ENCODE data around the gene FAM89B.
A peak's percentile ranks its signal among the peaks of the same experiment; 100 is the strongest.
"Not testable (repeated sequence)": the region's sequence is repeated elsewhere in the genome, so short reads cannot be mapped to it uniquely, and the experiment has no call there.

The FAM89B gene

DNA sequence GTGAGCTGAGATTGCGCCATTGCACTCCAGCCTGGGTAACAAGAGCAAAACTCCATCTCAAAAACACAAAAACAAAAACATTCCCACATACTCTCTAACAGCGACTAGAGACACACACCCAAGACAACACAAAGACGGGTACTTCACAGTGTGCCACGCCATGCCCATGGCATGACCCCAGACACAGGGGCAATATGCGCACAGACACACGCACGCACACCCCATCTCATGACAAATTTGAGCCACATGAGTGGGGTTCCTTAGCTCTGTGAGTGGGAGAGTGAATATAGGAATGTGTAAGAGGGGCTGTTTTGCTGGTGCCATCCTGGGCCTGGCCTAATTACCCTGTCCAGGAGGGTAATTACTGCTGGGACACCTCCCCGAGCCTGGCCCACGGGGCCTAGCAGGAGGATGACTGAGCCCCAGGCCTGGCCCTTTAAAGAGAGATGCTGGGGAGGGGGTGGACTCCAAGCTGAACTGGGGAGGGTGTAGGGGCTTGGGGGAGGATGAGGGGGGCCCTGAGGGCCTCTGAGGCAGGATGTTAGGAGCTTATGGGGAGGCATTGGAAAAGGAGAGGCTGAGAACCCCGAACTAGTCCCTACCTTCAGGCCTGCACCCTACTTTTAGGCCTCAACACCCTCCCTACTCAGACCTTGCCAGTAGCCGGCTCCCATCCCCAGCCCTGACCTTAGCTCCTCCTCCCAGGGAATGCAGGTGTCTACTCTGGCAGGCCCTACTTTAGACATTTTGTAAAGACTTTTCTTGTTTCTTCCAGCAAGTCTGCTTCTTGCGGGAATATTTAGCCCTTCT lies 15.7 kb upstream of the FAM89B start:
- no peak for DNase-seq (ENCODE audit: low read depth in 3 of 3)

DNA sequence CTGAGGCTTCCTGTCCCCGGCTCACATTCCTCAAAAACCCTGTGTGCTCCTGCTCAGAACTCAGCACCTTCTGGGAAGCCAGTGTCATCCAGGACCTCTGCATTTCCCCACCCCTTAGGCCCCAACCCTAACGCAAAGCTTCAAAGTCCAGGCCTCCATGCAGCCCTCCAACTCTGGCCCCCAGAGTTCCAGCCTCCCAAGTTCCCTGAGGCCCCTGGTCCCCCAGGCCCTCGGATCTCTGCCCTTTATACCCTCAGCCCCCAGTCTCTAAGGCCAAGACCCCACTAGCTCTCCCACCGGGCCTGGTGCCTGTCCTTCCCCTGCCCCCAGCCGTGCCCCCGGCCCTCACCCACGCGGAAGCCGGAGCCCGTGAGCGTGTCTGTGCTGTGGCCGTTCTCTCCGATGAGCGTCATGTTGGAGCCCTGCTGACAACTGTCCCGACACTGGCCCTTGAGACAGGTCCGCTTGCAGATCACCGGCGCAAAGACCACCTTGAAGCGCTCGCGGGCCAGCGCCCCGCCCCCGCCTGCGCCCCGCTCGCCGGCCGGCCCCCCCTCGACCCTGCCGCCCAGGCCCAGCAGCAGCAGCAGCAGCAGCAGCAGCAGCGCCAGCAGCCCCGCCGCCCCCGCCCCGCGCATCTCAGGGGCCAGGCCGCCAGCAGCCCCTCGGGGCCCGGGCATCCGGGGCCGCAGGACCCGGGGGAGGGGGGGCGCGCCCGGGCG lies 14.9 kb upstream of the FAM89B start:
- DNase-seq (ENCODE audit: low read depth in 3 of 3): no peak

DNA sequence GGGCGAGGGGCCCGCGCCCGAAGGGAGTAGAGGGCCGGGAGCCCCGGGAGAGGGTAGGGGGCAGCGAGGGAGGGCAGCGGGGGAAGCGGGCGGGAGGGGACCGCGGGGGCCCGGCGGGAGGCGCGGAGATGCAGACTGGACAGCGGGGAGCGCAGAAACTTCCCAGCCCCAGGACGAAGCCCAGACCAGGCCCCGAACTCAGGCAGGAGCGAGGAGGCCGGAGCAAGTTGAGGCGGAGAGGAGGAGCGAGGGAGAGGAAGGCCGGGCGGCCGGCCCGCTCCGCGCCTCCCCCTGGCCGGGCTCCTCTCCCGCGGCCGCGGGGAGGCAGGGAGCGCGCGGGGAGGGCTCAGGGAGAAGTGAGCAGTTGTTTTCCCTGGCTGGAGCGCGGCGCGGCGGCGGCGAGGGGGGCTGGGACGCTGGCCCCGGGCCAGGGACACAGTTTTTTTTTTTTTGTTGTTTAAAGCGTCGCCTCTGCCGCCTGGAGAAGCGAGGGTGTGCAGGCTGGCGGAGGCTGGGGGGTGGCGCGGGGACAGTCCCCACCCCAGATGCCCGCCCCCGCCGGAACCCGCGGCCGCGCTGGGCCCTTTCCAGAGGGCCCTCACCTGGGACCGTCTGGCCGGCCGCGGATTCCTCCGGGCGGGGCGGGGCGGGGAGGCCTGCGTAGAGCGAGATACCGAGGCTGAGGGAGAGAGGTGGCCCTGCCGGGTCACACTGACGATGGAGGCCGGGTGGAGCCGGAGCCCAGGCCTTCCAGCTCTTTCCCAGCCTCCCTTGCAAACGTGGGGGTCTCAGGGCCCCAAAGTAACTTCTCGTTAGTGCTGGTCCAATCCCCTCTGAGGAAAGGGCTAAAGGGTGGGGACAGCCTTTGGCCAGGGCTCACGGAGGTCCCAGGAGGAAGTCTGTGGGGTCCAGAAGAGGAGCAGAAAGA lies 14.1 kb upstream of the FAM89B start, which contains the start of gene LTBP3:
LTBP3 (minus strand) TSS at position 358 of the 928 bp plus-strand sequence. CDS start 400 bp downstream, outside the sequence.
- no peak for DNase-seq (ENCODE audit: low read depth in 3 of 3)

DNA sequence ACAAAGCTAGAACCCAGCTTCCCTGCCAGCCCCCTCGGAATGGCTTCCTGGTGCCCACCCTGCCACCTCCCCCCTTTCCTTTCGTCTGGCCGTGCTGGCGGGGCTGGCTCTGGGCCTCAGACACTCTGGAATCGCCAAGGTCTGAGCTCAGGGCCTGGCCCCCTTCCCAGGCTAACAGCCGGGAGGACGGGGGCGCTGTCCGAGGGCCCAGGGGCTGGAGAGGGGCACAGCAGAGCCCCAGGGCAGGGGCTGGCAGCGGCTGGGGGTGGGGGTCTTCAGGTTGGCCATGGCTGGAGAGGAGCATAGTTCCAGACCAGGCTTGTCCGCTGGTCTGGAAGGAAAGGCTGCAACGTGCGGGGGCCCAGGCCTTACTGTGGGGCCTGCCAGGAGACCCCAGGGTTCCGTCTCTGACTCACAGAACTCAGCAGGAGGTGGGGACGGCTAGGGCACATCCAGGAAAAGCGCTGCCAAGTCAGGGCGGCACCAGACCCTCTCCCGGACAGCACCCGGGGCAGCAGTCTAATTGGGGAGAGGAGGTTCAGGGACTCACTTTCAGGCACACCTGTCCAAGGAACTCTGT lies 13.3 kb upstream of the FAM89B start:
- DNase-seq (ENCODE audit: low read depth in 3 of 3): no peak

DNA sequence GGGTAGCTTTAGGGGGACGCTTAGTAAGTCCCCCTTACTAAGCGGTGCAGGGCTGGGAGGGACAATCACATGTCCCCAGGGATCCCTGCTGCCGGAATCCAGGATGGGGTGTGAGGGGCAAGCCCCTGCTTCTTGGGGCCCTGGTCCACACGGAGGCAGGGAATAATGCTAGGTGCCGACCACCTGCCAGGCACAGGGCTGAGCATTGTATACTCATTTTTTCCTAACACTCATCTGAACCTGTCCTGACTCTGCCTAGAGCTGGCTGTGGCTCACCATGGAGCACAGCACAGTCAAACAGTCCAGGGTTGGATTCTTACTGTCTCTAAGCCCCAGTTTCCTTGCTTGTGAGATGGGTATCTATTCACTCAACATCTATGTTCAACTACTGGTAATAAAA lies 12.8 kb upstream of the FAM89B start:
- no peak for DNase-seq (ENCODE audit: low read depth in 3 of 3)

DNA sequence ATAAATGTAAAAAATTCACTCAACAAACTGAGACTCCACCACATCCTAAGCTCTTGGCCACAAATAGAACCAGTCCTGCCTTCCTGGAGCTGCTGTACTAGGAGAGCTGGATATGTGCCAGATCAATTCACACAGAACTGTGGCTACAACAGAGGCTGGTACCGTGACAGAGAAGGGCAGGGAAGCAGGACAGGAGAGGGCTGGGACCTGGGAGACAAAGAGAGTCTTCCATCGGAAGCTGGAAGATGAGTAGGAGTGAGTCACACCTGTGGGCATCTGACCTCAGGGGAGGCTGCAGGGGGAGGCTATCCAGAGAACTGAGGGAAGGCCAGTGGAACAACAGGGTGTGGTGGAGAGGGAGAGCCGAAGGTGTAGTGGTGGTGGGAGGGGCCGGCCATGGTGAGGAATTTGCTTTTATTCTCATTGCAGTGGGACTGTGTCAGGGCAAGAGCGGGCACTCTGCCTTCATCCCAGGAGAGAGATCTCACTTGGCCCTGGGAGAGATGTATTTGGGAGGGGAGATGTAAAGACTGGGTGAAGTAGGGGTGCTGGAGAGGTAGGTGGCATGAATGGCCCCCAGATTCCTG lies 12.3 kb upstream of the FAM89B start:
- DNase-seq (ENCODE audit: low read depth in 3 of 3): no peak

DNA sequence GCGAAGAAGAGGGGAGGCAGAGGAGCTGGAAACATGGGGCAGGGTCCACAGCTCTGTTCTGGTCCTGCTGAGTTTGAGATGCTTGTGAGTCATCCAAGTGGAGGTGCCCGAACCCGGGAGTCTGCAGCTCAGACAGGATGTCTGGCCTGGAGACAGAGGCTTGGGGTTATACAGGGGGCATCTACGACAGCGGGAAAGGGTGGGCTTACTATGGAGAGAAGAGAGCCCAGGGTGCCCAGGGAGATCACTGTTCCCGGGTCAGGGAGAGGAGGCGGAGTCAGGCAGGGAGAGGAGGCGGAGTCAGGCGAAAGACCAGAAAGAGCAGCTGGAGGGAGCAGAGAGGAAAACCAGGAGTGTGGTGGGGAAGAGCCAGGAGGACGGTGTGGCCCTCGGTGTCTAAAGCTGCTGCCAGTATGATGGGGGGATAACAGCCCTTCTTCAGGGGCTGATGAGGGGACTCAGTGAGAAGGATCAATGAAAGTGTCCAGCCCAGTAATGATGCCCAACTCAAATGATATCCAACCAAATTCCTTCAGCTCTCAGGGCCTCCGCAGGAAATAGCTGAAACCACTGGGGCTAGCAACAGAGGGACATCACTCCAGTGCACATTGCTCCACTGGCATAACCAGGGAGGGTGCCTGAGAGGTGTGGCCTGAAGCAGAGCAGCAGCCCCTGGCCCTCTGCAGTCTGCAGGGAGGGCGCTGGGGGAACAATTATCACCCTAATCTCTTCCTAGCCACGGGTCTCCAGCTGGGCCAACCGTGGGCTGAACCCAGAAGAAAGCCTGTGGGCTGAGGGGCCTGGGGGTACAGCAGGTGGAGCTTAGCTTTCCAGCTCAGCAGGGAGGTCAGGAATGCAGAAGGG lies 11.6 kb upstream of the FAM89B start:
- DNase-seq (ENCODE audit: low read depth in 3 of 3): no peak

DNA sequence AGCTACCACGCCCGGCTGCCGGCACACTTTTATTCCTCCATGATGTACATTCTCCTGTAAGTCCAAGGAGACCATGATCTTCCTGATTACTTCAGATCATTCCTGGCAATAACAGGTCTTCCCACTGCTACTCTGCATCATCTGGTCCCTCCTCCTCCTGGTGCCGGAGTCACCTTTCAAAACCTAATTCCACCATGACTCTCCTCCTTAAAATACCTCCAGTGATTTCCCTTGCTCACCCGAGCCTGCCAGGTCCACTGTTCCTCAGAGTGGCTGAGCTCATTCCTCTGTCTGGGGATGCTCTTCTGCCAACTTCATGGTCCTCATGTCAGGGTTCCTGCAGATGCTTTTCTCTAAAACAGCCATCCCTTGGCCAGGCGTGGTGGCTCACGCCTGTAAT lies 10.3 kb upstream of the FAM89B start:
- DNase-seq (ENCODE audit: low read depth in 3 of 3): no peak

DNA sequence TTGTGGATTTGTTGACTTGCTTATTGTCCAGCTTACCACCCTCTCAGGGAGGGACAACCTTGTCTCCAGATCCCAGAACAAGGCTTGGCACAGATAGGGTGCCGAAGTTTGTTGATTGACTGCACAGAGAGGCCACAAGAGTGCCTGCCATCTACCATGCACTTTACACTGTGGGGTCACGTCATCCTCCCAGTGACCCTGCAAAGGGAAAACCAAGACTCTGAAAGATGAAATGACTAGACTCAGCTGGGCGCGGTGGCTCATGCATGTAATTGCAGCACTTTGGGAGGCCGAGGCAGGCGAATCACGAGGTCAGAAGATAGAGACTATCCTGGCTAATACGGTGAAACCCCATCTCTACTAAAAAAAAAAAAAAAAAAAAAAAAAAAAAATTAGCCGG lies 9.6 kb upstream of the FAM89B start:
- DNase-seq (ENCODE audit: low read depth in 3 of 3): no peak

DNA sequence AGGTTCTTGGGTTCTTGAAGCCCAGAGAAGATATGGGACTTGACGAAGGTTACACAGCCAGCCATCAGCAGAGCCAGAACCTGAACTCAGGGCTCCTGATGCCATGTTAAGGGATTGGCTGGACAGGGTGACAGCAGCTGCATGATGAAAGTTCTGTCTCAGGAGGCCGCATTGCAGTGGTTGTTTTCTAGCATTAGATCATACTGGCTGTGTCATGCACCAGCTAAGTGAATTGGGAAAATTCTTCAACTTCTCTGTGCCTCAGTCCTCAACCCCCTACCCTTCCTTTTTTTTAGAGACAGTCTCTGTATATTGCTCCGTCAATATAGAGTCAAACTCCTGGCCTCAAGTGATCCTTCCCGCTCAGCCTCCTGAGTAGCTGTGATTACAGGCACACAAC lies 8.7 kb upstream of the FAM89B start:
- no peak for DNase-seq (ENCODE audit: low read depth in 3 of 3)

DNA sequence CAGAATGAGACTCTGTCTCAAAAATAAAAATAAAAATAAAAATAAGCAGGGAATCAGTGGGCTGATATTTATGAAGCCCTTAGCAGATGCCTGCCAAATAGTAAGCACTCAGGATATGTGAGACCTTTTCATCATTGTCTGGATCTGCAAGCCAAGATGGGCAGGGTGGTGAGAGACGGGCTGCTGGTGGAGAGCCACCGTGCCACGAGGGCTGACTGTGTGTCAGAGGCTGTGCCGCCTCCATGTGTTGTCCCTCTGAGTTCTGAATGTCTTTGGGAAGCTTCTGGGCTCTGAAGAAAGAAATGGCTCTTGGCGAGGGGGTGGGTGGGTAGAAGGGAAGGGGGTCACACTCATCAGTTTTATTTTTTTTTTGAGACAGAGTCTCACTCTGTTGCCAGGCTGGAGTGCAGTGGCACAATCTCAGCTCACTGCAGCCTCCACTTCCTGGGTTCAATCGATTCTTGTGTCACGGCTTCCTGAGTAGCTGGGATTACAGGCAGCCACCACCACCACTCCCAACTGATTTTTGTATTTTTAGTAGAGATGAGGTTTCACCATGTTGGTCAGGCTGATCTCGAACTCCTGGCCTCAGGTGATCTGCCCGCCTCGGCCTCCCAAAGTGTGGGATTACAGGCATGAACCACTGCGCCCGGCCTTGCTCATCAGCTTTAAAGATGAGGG lies 7.3 kb upstream of the FAM89B start:
- not testable (repeated sequence) for DNase-seq (ENCODE audit: low read depth in 3 of 3)

DNA sequence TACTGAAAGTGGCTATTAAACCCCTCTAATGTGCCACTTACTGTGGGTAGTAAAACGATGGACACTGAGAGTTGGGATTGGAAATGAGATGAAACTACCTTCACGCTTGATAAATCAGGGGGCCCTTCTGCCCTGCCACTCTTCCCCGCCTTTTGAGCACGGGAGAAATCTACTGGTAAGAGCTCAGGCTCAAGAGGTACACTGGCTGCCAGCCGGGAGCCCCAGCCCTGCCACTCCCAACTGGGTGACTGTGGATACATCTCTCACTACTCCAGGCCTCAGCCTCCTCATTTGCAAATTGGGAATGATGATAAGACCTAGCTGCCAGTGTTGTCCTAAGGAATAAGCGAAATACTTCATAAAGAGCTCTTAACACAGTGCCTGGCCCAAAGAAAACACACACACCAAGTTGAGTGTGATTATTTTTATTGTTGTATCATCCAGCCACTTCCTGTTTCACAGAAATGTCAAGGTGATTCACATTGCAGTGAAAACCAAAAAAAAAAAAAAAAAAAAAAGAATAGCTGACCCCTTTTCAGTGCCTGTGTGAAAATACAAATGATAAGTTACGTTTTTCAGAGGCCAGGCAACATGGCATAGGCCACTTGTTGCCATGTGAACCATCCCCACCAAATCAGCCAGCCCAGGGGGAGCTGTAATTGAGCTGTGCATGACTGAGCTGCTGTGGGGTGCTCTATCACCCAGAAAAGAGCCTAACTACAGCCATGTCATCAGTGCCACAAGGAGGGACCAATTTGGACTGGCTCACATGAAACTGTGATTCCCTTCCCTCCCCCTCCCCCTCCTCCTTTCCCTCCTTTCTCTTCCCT lies 6.5 kb upstream of the FAM89B start:
- DNase-seq (ENCODE audit: low read depth in 3 of 3): no peak

DNA sequence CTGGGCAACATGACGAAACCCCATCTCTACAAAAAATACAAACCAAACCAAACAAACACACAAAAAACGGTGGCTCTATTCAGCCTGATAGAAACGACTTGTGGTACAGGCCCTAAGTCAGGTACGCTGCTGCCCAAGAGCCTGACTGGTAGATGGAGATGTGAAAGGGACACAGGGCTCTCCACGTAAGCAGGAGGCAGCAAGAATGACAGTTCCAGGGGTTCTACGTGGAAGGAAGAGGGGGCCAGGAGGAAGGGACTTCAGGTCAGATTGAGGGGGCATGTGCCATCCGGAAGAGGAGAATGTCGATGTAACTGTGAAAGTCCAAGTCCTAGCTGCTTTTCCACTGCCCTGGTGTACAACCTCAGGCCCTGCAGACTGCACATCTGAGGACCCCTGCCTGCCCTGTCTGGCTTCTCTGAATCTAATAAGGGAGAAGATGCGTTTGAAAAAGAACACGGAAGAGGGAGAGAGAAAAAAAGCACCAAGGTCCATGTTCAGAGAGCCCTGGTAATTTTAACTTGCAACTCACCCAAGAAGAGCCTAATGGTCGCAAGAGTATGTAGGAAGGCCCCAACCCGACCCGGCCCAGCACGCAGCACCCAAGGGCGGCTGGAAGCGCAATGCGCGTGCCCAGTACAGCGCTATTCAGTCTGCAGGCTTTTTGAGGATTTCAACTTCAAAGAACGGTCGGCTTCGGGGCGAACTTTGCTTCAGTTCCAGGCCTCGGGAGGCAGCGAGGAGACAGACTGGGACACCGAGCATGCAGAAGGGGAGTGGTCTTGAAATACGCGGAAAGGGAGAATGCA lies 3.0 kb upstream of the FAM89B start:
- no peak for DNase-seq (ENCODE audit: low read depth in 3 of 3)

DNA sequence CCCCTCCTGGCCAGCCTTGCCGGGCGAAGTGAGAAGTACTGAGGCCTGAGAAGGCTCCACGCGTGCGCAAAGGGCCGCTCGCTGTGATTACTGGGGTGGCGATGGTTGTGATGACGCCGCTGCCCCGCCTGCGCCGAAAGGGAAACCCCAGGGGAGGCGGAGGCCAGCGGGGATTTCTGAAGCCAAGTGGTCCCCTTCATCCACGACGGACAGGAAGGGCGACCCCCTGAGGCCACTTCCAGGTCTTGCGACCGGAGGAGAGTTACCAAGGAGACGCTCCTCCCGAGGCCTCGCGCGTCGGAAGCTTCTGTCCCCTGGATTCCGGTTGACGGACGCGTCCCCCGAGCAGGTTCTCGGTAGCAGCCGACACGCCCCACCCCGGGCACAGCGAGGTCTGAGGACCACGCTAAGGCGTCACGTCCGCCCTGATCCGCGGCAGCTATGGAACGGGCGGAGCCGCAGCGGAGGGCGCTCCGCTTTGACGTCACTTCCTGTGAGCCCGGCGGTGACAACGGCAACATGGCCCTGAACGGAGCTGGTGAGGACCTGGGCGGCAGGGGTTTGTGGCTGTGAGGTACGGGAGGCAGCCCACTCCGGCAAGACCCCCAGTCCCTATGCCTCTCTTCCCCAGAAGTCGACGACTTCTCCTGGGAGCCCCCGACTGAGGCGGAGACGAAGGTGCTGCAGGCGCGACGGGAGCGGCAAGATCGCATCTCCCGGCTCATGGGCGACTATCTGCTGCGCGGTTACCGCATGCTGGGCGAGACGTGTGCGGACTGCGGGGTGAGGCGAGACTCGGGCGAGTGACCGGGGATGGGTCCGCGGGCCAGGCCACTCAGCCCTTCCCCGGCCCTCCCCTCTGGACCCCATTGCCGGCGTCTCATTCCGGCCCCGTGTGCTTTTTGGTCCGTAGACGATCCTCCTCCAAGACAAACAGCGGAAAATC lies 2.1 kb upstream of the FAM89B start, which contains the start of gene ZNRD2:
ZNRD2 (plus strand) TSS at position 505 of the 946 bp plus-strand sequence; CDS start at position 520, 15 bp downstream.
- DNase-seq (ENCODE audit: low read depth in 3 of 3): peak; percentile 97 to 99 (median 97)

DNA sequence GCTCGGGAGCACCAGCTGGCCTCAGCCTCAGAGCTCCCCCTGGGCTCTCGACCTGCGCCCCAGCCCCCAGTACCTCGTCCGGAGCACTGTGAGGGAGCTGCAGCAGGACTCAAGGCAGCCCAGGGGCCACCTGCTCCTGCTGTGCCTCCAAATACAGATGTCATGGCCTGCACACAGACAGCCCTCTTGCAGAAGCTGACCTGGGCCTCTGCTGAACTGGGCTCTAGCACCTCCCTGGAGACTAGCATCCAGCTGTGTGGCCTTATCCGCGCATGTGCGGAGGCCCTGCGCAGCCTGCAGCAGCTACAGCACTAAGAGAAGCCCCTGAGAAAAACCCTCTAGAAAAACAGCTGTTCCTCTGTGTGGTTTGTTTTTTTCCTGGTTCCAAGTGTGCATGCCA lies 918 bp upstream of the FAM89B start:
- no peak for DNase-seq (ENCODE audit: low read depth in 3 of 3)

DNA sequence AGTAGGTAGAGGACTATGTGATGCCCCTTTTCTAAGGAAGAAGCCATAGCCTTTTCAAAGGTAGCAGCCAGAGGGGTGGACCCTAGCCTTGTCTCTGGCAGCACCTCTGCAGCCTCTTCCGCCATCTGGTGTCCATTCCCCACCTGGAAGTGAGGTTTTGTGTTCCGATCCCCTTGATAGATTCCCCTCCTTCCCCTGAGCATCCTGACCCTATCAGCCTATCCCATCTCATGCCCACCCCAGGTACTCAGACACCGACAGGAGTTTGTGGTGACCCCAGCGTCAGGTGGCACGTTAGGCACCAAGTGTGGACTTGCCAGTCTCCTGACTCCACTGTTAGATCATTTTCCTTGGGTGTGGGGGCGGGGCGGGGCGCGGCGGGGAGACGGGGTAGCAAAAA lies 398 bp upstream of the FAM89B start:
- DNase-seq (ENCODE audit: low read depth in 3 of 3): no peak
